ENCODE measurements around the gene IRAK3. TPM values are rescaled to one million over a fixed set of nuclear protein-coding genes. Genes with fewer than 3 reads are reported as not detected.

The IRAK3 gene, protein sequence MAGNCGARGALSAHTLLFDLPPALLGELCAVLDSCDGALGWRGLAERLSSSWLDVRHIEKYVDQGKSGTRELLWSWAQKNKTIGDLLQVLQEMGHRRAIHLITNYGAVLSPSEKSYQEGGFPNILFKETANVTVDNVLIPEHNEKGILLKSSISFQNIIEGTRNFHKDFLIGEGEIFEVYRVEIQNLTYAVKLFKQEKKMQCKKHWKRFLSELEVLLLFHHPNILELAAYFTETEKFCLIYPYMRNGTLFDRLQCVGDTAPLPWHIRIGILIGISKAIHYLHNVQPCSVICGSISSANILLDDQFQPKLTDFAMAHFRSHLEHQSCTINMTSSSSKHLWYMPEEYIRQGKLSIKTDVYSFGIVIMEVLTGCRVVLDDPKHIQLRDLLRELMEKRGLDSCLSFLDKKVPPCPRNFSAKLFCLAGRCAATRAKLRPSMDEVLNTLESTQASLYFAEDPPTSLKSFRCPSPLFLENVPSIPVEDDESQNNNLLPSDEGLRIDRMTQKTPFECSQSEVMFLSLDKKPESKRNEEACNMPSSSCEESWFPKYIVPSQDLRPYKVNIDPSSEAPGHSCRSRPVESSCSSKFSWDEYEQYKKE
- total RNA-seq = 2.0 and 2.6 TPM in 2 replicates

DNA sequence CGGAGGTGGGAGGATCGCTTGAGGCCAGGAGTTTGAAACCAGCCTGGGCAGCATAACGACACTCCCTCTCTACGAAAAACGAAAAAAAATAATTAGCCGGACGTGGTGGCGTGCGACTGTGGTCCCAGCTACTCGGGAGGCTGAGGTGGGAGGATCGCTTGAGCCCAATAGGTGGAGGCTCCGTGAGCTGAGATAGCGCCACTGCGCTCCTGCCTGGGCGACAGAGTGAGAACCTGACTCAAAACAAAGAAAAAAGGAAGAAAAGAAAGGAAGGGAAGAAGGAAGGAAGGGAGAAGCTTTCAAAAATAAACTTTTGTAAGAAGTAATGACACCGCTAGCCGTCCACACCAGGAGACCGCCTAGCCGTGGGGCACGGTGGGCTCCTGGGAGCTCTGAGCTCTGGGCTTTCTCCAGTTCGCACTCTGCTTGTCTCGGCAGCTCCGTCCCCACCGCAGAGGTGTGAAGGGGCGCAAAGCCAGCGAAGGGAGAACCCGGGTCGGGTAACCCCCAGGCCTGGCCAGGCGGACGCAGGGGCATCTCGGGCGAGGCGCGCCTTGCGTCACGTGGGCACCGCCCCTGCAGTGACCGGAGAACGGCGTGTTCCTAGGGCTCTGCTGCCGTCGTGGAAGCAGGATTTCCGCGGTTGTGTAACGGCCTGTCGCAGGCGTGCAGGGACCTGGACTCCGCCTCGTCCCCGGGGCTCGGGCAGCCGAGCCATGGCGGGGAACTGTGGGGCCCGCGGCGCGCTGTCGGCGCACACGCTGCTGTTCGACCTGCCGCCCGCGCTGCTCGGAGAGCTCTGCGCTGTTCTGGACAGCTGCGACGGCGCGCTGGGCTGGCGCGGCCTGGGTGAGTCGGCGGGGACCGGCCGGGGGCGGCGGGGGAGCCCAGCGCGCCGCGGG is at the start of gene IRAK3:
TSS of gene IRAK3 (plus strand) at position 631 of the 902 bp plus-strand sequence. CDS start at position 717, 86 bp downstream.

DNA sequence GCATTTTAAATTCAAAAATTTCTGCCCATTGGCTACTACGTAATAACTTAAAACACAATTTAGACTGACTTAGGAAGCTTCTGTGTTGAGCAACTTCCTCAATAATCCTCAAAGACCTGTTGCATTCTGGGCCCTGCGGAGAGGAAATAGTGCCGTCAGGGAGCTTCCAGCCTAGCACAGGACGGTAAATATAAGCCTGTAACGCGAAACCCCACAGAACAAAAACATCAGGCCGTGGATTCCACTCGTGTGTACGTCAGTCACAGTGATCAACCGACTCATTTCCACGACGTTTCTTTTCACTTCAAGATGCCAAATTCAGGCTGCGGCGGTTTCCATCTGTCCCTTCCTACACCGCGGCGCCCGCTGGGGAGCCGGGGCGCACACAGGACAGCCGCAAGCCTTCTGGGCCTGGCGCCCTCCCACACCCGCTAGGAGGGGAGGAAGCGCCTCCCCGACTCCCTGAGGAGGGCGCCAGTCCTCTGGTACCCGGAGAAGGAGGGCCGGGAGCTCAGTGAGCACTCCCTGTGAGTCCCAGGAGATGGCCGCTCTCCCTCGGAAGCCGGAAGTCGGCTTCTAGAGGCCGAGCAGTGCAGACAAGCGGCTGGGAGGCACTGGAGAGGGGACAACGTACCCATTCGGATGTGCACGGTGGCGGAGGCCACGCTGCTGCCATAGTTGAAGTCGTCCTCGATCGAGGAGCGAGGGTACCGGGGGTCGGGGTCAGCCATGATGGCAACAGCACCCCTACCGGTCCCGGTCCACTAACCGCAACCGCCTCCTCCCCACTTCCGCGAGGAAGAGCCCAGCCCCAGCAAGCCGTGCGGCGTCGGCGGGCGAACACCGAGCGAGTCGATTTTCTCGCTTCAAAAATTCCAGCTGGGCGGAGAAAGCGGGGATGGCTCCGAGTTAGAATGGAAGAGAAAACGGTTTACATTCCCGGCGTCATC is 19.5 kb upstream of the IRAK3 start, which contains the start of gene TMBIM4:
TSS of gene TMBIM4 (minus strand) at position 776 of the 950 bp plus-strand sequence. CDS start at position 731, 45 bp downstream.

DNA sequence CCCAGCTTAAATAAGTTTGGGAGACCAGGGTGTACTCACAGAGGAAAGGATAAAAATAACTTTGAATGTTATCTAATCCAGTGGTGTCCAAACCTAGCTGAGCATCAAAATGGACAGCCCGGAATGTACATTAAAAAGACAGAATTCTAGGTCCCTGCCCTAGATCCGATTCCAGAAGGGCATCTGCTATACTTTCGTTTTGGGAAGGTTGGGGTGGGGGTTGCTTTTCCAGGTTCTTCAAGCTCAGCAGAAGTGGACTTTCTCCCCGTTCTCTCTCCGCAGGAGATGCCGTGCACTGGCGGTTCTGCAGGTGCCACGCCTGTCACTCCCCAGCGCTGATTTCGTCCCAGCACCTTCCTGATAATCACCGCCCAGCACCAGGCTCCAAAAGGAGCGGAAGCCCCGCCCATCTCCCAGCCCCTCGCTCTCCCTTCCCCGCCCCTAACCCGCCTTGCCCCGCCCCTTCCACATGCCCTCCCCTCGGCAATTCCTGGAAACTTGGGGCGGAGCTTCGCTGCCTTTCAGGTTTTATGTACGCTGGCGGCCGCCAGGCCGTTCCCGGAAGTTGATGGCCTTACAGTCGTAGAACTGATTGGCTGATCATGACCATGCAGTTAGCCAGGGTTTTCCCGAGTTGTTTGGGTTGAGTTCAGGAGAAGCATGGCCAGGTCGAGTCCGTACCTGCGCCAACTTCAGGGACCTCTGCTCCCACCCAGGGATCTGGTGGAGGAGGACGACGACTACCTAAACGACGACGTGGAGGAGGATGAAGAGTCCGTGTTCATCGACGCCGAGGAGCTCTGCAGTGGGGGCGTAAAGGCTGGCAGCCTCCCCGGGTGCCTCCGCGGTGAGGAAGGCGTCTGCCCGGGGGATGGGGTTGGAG is 113.2 kb downstream of the IRAK3 start, which contains the start of gene HELB:
TSS of gene HELB (plus strand) at position 550 of the 883 bp plus-strand sequence. CDS start at position 661, 111 bp downstream.

Other genes starting within 250 kb of the IRAK3 start
- gene LLPH, start 58.5 kb upstream of the IRAK3 start, total RNA-seq = 2.4 and 6.2 TPM in 2 replicates
- 70.6 and 73.1 TPM in 2 replicates for gene TMBIM4, start 19.2 kb upstream of the IRAK3 start, total RNA-seq
- gene HELB, start 113.3 kb downstream of the IRAK3 start, total RNA-seq = 0.98 and 2.0 TPM in 2 replicates

All from mesangial cell (primary cell).